GM21447 (cell line): Measurements from ENCODE around the gene ACTN4.
"Not testable (repeated sequence)": the region's sequence is repeated elsewhere in the genome, so short reads cannot be mapped to it uniquely, and the experiment has no call there.

Experiments used
- ATAC-seq: cut with Tn5 transposase; IDR thresholded peaks from one replicate; pipeline ENCODE4 v1.9.1; 2021; ENCODE audit not compliant: unreplicated experiment

Gene ACTN4

GRCh38 chr19:38647368-38647965 is at the start of gene ACTN4:
ACTN4 (plus strand) TSS chr19:38647649; CDS start chr19:38647746, 97 bp downstream.
- ATAC-seq, result peak; percentile 82

DNA sequence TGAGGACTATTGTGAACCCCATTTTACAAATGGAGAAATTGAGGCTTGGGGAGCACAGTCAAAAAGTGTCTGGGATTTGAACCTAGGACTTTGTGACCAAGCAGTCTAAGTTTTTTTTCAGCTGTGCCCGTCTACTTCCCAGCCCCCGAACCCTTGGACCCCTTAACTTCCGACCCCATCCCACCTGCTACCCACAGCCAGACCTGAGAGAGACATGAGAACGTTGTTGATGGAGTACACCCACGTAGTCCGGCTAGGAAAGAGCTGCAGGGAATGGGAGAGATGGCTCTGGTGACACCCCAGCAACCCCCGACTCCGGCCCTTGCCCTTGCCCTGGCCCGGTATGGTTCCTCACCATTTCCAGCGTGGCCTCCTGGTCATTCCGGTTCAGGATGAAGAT is 47.7 kb upstream of the ACTN4 start:
- ATAC-seq, result no peak

GRCh38 chr19:38602856-38603255 is 44.6 kb upstream of the ACTN4 start:
- not testable (repeated sequence) for ATAC-seq

DNA sequence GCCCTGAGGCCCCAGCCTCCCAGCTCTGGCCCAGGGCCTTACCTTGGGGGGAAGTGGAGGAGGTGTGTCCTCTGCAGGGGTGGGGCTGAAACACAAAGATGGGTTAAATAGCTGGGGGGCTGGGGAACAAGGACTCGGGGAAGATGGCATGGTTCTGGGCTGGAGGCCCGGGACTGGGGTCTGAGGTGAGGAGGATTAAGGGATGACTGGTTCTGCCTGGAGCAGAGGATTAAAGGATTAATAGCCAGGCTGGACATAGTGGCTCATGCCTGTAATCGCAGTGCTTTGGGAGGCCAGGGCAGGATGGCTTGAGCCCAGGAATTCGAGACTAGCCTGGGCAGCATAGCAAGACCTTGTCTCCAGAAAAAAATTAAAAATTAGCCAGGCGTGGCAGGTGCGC is 41.3 kb upstream of the ACTN4 start:
- ATAC-seq, result no peak

DNA sequence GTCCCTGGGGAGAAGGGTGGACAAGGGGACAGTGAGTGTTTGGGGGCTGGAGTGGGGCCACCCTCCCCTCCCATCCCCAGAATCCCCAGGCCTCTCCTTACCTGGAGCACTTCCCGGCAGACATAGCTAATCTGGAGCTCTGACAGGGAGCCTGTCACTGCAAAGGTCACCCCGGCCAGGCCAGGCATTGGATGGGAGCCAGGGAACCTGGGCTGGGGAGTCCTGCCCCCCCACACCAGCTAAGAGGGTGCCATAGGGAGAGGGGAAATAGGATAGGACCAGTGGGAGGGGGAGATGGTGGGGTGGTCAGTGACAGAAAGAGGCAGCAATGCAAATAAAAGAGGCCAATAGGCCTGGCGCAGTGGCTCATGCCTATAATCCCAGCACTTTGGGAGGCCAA is 33.2 kb upstream of the ACTN4 start:
- no peak for ATAC-seq

DNA sequence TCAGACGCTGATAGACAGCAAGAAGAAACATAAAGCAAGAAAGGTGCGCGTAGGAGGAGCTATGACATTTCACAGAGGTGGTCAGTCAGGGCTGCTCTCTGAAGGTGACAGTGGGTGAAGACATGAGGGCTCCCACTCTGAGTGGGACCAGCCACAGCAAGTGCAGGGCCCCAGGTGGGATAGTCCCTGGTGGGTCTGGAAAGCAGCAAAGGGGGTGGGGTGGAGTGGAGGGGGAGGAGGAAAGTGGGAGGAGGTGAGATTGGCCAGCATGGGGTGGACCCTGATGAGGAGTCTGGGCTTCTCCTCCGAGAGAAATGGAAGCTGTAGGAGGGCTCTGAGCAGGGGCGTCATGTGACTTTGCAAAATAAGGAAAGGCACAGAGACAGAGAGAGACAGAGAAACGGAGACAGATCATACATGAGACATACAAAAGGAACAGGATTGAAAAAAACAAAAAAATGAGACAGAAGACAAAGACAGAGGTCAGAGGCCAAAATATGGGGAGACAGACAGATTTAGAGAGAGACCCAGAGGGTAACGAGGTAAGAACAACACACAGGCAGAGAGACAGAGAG is 32.4 kb upstream of the ACTN4 start:
- no peak for ATAC-seq

GRCh38 chr19:38616265-38616664 is 31.2 kb upstream of the ACTN4 start:
- no peak for ATAC-seq

GRCh38 chr19:38617283-38617763 is 30.1 kb upstream of the ACTN4 start:
- ATAC-seq, result no peak

DNA sequence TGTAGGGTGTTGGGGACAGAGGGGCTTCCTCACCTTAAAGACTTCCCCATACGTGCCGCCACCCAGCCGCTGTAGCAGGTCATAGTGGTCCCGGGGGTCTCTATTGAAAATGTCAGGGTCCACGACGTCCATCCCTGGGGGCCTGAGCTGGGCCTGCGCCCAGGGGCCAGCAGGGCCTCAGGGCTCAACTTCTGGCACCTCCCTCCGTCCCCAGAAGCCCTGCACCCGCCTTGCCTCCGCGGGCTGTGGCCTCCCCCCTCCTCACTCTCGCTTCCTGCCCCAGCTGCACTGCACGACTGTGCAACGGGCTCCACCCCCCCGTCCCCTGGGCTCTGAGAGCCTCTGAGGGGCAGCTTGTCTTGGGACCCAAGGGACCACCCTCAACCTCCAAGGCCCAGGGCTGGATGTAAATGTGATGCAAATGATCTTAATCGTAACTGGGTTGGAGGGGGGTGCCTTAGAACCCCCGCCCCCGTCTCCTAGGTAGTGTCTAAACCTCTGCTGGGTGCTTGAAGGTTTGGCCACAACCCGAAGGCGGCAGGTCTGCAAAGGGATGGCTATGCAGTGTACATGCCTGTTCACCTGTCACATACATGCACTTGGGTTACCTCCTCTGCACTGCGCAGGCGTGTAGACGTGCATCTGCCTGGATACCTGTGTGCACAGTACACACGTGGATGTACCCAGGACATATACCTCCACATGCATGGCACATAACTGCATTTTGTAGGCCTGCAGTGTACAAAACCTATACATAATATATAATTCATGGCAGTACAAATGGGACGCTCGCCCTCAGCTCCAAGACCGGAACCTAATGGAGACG is 29.5 kb upstream of the ACTN4 start, which contains the start of gene MAP4K1:
Gene MAP4K1 (minus strand): TSS at position 190 of the 826 bp plus-strand sequence. CDS start 58 bp downstream, at position 132.
- ATAC-seq, result peak; percentile 64

DNA sequence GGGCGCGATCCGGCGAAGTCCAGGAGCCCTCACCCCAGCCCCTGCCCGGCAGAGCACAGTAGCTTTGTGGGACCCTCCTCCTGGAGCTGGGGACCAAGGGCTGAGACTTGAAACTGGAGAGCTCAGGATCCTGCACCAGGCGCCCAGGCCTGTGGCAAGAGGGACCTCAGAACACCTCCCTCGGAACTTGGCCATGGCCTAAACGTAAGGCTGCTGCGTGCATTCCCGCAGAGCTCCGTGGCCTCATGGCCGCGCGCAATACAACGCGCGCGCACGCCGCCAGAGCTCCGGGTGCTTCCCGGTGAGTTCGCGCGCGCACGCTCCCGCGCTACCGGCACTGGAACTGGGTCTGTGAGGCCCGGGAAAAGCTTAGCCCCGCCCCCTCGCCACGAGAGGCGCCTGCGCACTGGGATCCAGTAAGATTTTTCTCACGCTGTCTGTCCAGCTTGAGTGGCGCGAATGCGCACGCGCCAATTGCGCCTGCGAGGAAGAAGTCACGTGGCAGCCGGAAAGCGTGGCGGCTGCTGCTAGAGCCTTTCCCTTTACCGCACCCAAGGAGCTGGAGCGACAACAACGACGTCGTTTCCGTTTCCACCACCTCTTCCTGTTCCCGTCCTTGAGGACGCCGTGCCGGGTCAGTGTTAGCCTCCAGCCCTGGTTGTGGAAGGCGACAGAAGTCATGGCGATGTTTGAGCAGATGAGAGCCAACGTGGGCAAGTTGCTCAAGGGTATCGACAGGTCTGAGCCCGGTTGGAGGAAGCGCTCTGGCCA is 28.7 kb upstream of the ACTN4 start, which contains the start of gene EIF3K:
Gene EIF3K (plus strand): TSS at position 599 of the 771 bp plus-strand sequence. CDS start 81 bp downstream, at position 680.
- ATAC-seq, result peak; percentile 45

- ATAC-seq, result no peak
Observed at GRCh38 chr19:38619361-38620174, 27.9 kb upstream of the ACTN4 start.

DNA sequence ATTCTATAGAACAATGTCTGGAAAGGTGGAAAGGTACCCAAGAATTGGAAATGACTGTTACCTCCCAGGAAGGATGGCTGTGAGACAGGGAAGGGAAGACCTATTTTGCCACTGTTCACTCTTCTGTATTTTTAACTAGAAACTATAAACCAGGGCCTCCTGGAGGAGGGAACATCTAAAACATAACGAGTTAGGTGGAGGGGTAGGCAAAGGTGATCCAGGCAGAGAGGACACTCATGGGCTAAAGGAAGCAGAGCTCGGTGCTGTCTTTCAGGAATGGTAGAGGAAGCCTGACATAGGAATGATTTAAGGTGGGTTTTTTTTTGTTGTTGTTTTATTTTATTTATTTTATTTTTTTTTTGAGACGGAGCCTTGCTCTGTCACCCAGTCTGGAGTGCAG is 22.6 kb upstream of the ACTN4 start:
- ATAC-seq, result no peak

- ATAC-seq, result no peak
Observed at GRCh38 chr19:38626401-38626800, 21.0 kb upstream of the ACTN4 start.

- ATAC-seq, result no peak
Observed at GRCh38 chr19:38629568-38629967, 17.9 kb upstream of the ACTN4 start.

- ATAC-seq, result not testable (repeated sequence)
Observed at GRCh38 chr19:38631301-38631700, 16.1 kb upstream of the ACTN4 start.

DNA sequence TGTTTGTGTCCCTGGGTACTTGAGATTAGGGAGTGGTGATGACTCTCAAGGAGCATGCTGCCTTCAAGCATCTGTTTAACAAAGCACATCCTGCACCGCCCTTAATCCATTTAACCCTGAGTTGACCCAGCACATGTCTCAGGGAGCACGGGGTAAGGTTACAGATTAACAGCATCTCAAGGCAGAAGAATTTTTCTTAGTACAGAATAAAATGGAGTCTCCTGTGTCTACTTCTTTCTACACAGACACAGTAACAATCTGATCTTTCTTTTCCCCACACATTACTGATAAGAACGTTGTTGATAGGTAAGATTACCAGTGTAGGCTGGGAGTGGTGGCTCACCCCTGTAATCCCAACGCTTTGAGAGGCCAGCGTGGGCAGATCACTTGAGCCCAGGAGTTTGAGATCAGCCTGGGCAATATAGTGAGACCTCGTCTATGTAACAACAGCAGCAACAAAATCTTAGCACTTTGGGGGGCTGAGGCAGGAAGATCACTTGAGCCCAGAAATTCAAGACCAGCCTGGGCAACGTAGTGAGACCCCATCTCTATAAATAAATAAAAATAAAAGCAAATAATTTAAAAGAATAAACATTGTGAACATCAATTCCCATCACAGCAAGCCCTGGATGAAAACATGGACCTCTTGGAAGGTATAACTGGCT is 15.5 kb upstream of the ACTN4 start:
- ATAC-seq, result not testable (repeated sequence)

DNA sequence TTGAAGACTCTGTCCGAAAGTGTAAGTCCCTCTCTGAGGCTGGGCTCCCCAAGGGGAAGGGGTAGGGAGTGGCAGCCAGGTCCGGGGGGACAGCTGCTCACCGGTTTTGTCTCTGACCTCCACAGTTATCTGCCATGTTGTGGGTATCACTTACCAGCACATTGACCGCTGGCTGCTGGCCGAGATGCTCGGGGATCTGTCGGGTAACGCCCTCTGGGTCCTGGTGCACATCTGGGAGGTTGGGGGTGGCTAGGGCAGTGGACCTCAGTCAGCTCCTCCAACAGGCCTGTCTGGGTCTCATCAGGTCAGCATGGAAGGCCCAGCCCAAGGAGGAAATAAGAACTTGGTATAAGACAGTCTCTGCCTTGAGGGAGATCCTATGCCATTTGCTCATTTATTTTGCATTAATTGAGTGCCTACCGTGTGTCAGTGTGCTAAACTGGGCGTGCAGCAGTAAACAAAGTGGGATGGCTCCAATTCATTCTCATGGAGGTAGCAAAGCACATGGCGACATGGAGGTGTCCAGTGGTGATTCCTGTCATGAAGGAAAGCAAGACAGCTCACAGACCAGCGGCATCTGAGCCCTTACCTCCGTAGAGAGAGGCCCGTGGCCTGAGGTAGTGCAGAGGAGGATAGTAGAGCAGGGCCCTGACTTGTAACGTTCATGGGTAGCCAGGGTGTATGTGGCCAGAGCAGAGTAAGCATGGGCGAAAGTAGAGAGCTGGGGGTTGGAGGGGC is 14.8 kb upstream of the ACTN4 start:
- no peak for ATAC-seq

DNA sequence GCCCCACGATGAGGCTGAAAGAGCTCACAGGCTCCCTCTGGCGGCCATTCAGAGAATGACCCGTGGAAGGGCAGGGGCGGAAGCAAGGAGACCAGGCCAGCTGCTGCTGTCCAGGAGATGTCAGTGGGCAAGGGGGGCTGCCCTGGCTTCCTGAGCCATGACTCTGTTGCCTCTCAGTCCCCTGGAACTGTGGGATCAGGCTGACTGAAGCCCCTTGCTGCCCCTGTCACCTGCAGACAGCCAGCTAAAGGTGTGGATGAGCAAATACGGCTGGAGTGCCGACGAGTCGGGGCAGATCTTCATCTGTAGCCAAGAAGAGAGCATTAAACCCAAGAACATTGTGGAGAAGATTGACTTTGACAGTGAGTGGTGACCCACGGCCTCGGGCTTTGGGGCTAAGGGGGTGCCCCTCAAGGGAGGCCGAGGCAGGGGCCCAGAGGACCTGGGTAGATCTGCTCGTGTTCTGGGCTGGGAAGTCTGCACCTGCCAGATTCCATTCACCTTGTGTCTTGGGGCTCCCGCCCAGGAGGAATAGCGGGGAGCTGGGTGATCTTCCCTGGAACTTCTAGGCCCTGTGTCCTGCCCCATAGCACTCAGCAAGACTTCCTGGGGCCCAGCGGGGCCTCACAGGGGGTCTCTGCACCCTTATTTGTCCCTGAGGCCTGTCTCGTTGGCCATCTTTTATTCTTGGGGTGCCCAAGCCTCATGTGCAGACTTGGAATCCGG is 12.5 kb upstream of the ACTN4 start:
- no peak for ATAC-seq
